GM12878 (cell line): ENCODE measurements around the gene ERVK3-1. TPM values are rescaled to one million over a fixed set of nuclear protein-coding genes. Genes with fewer than 3 reads are reported as not detected.

Experiments
- ATAC-seq: fragments of 200-7000 bp; cut with Tn5 transposase; 3 replicates; pipeline ENCODE4 v1.9.1; 2020; ENCODE audit warnings: mild to moderate bottlenecking, moderate library complexity
- BruUV-seq: library from RNA; stranded (reverse); fragments of 400-500 nt; replicated peaks from 2 replicates; lab custom pipeline; 2021; lab: Mats Ljungman, UMichigan
- CTCF ChIA-PET: fragments of 300-600 bp; sonication (Branson Sonifier 250); formaldehyde crosslinking; extraction: SDS; loops from one replicate; lab custom pipeline; 2021; ENCODE audit warnings: inconsistent platforms; lab: Yijun Ruan, JAX
- POLR2A ChIA-PET: fragments of 350-600 bp; formaldehyde crosslinking; extraction: SDS; loops from one replicate; lab custom pipeline; 2021; ENCODE audit warnings: inconsistent platforms; lab: Charles Lee
- RAD21 ChIA-PET: fragments of 300-600 bp; sonication (Branson Sonifier 250); formaldehyde crosslinking; loops from one replicate; lab custom pipeline; 2023; ENCODE audit warnings: antibody characterized with exemption; ENCODE audit not compliant: unreplicated experiment; lab: Charles Lee
- SMC1A ChIA-PET: fragments of 300-600 bp; sonication (Branson Sonifier 250); formaldehyde crosslinking; loops from one replicate; lab custom pipeline; 2023; ENCODE audit not compliant: unreplicated experiment, uncharacterized antibody; lab: Charles Lee
- DNase-seq: peaks from one replicate; pipeline ENCODE4 v3.0.0-alpha.2; 2011; ENCODE audit warnings: low read depth, low spot score
- FAIRE-seq: peaks from 3 replicates; lab custom pipeline; 2011; peaks lifted over from hg19 to GRCh38; lab: Jason Lieb, UNC
- H2AFZ ChIP-seq: 2 replicates; pipeline ENCODE4 v1.6.0; 2011; ENCODE audit warnings: low read depth, low read length, control low read depth; ENCODE audit not compliant: control insufficient read depth
- H3K27ac ChIP-seq: 2 replicates; pipeline ENCODE4 v1.5.1; 2011; ENCODE audit warnings: control low read depth; ENCODE audit not compliant: control insufficient read depth, insufficient read depth
- H3K27me3 ChIP-seq, 2 experiments: replicated peaks in 1 of 2; 2 replicates each; pipeline versions ENCODE4 v1.6.0 to v1.6.1; 2011; ENCODE audit warnings: low read length in 1 of 2; ENCODE audit not compliant: control insufficient read depth in 2 of 2, insufficient read depth in 2 of 2
- H3K36me3 ChIP-seq, 2 experiments: 2 replicates each; pipeline ENCODE4 v1.5.1; 2011; ENCODE audit warnings: low read length in 1 of 2; ENCODE audit not compliant: control insufficient read depth in 2 of 2, insufficient read depth in 2 of 2
- H3K4me1 ChIP-seq: 2 replicates; pipeline ENCODE4 v1.6.1; 2011; ENCODE audit warnings: mild to moderate bottlenecking, low read length, moderate library complexity, mixed read lengths; ENCODE audit not compliant: control insufficient read depth, insufficient read depth
- H3K4me2 ChIP-seq: 2 replicates; pipeline ENCODE4 v1.6.0; 2011; ENCODE audit warnings: control low read depth; ENCODE audit not compliant: control insufficient read depth, insufficient read depth
- H3K4me3 ChIP-seq: fragments of 200-600 bp; sonication (generic); 2 replicates; pipeline ENCODE4 v1.5.1; 2016
- H3K79me2 ChIP-seq: 2 replicates; pipeline ENCODE4 v1.6.0; 2011; ENCODE audit warnings: low read length; ENCODE audit not compliant: control insufficient read depth, insufficient read depth
- H3K9ac ChIP-seq: 2 replicates; pipeline ENCODE4 v1.8.0; 2011; ENCODE audit warnings: low read length, control low read depth, mixed read lengths; ENCODE audit not compliant: control insufficient read depth, insufficient read depth
- H3K9me3 ChIP-seq: replicated peaks from 3 replicates; pipeline ENCODE4 v1.5.1; 2011; ENCODE audit warnings: mild to moderate bottlenecking, low read length; ENCODE audit not compliant: control insufficient read depth, insufficient read depth
- H4K20me1 ChIP-seq: 2 replicates; pipeline ENCODE4 v1.6.0; 2011; ENCODE audit not compliant: control insufficient read depth, insufficient read depth
- BRCA1 ChIP-seq: IDR thresholded peaks from 2 replicates; pipeline ENCODE4 v1.6.1; 2011; ENCODE audit warnings: low read depth, low read length, improper control_type of control experiment
- CEBPB ChIP-seq, 2 experiments: fragments of 150-350 bp in 1 of 2; IDR thresholded peaks; 2 replicates each; pipeline ENCODE4 v1.6.1; 2012 to 2014; ENCODE audit warnings: low read depth in 2 of 2, low read length in 2 of 2, borderline replicate concordance in 1 of 2, inconsistent platforms in 1 of 2
- CHD2 ChIP-seq: IDR thresholded peaks from 2 replicates; pipeline ENCODE4 v1.6.1; 2011; ENCODE audit warnings: low read depth, low read length, improper control_type of control experiment, borderline replicate concordance
- CHD4 ChIP-seq: fragments of 200-600 bp; sonication (generic); IDR thresholded peaks from 2 replicates; pipeline ENCODE4 v1.6.1; 2016; ENCODE audit warnings: mild to moderate bottlenecking
- EP300 ChIP-seq, 2 experiments: fragments of 150-350 bp in 1 of 2; IDR thresholded peaks; 2 replicates each; pipeline ENCODE4 v1.6.1; 2011 to 2012; ENCODE audit warnings: low read depth in 2 of 2, low read length in 2 of 2, borderline replicate concordance in 1 of 2, improper control_type of control experiment in 1 of 2, inconsistent platforms in 1 of 2; ENCODE audit not compliant: control insufficient read depth in 1 of 2
- HDAC2 ChIP-seq: fragments of 200-600 bp; sonication (generic); IDR thresholded peaks from 2 replicates; pipeline ENCODE4 v1.6.1; 2017
- IRF4 ChIP-seq: IDR thresholded peaks from 2 replicates; pipeline ENCODE4 v1.6.1; 2011; ENCODE audit warnings: low read depth, low read length
- LARP7 ChIP-seq: fragments of 450-650 bp; IDR thresholded peaks from 2 replicates; pipeline ENCODE4 v1.6.1; 2017; ENCODE audit warnings: mild to moderate bottlenecking
- MTA3 ChIP-seq: IDR thresholded peaks from 2 replicates; pipeline ENCODE4 v1.6.1; 2012; ENCODE audit warnings: low read length, inconsistent platforms, borderline replicate concordance
- NRF1 ChIP-seq: conservative IDR thresholded peaks from 2 replicates; pipeline ENCODE4 v1.6.1; 2011; ENCODE audit warnings: mild to moderate bottlenecking, low read depth, low read length, improper control_type of control experiment
- RFX5 ChIP-seq: IDR thresholded peaks from 2 replicates; pipeline ENCODE4 v1.6.1; 2011; ENCODE audit warnings: low read depth, low read length, improper control_type of control experiment
- YY1 ChIP-seq: IDR thresholded peaks from 2 replicates; pipeline ENCODE4 v1.6.1; 2011; ENCODE audit warnings: low read depth, mild to moderate bottlenecking, low read length
- ZBTB33 ChIP-seq: fragments of 450-650 bp; IDR thresholded peaks from 2 replicates; pipeline ENCODE4 v1.6.1; 2017; ENCODE audit warnings: mild to moderate bottlenecking
- WGBS: methylation state at CpG from one replicate; pipeline ENCODE4 v1.1.6; 2016; ENCODE audit warnings: low lambda C conversion rate; ENCODE audit not compliant: insufficient replicate concordance, insufficient coverage; ENCODE audit errors: missing lambda C conversion rate; 5-methylcytosine and 5-hydroxymethylcytosine counted together
- in situ Hi-C: fragments of 300-500 bp; cut with MboI; formaldehyde crosslinking; loops from 9 replicates; pipeline ENCODE4 v1.14.3; 2018; ENCODE audit warnings: mixed read lengths
- intact Hi-C: fragments of 100-400 bp; cut with micrococcal nuclease; formaldehyde crosslinking; loops from one replicate; pipeline ENCODE4 v1.14.2; 2022; ENCODE audit not compliant: unreplicated experiment
- polyA plus RNA-seq, 11 experiments: library from polyadenylated mRNA; depleted of rRNA in 4 of 11; unstranded in 6 of 11; stranded (reverse) in 5 of 11; fragments of >200 nt; fragmentation: Nextera tagmentation in 4 of 11; fragmentation: Illumina TruSeq in 1 of 11; extraction: Ambion mirVana in 4 of 11; extraction: Trizol in 1 of 11; gene quantifications; 1 replicate in 1 of 11; 2 replicates in 10 of 11; pipeline versions ENCODE4 v1.2.1 to v1.2.3, GENCODE V29; 2011 to 2016; ENCODE audit warnings: inconsistent platforms in 2 of 11, missing spikeins in 2 of 11, low read depth in 1 of 11
- total RNA-seq, 4 experiments: library from RNA; depleted of rRNA in 3 of 4; stranded (reverse); fragments of >200 nt in 3 of 4; fragmentation: Illumina TruSeq in 1 of 4; extraction: Trizol in 1 of 4; gene quantifications; 2 replicates each; pipeline versions ENCODE4 v1.2.1 to v1.2.3, GENCODE V29; 2013 to 2021
- TF ChIP-seq, protein P1 (sequence below): IDR thresholded peaks from 2 replicates; pipeline ENCODE4 v1.6.1; 2011; ENCODE audit warnings: borderline replicate concordance, low read depth, mild to moderate bottlenecking, moderate library complexity, low read length; ENCODE audit not compliant: insufficient read depth, poor library complexity, severe bottlenecking
- TF ChIP-seq, protein P2 (sequence below): IDR thresholded peaks from 2 replicates; pipeline ENCODE4 v1.6.1; 2011; ENCODE audit warnings: mild to moderate bottlenecking, low read depth, low read length, moderate library complexity; ENCODE audit not compliant: insufficient replicate concordance
- TF ChIP-seq, protein P3 (sequence below): fragments of 450-650 bp; IDR thresholded peaks from 2 replicates; pipeline ENCODE4 v1.6.1; 2014; ENCODE audit warnings: mild to moderate bottlenecking
- TF ChIP-seq, protein P4 (sequence below): fragments of 150-350 bp; IDR thresholded peaks from 2 replicates; pipeline ENCODE4 v1.6.1; 2014; ENCODE audit warnings: mild to moderate bottlenecking, low read depth, low read length

ERVK3-1 gene
- total and polyA plus RNA-seq, 10 of the 15 experiments (the other 5 are each of a cell fraction or from before 2014, with no cell fraction given) = 59.3 to 172 (median 95.8) TPM

- no peaks in the 10 kb centered on the region; the same call in 1 of the 2 replicates for H3K79me2 ChIP-seq
- H3K9me3 ChIP-seq = peaks cover 2% of the 10 kb centered on the region; the same call in 1 of the 3 replicates
- RAD21 ChIA-PET = no interaction called here
- H4K20me1 ChIP-seq = no peaks in the 10 kb centered on the region
- in situ Hi-C loops = no loop called here
- H2AFZ ChIP-seq = no peak overlapping the region
- FAIRE-seq = no peak
- WGBS = 73% methylated on average over 23 of the region's 23 CpGs
- CTCF ChIA-PET = no interaction called here
- H3K9ac ChIP-seq = no peak overlapping the region
- SMC1A ChIA-PET = interaction anchor here (0.5 kb wide), 1 partner anchor 70 kb away, joined by 3 read pairs; no protein-coding TSS in a partner anchor
- H3K27ac ChIP-seq = no peak overlapping the region
- H3K36me3 ChIP-seq = no peaks in the 10 kb centered on the region
- DNase-seq = no peak
- no peak overlapping the region for H3K4me2 ChIP-seq
- intact Hi-C loops = no loop called here
- POLR2A ChIA-PET = no interaction called here
- no peak overlapping the region for H3K4me3 ChIP-seq
- H3K4me1 ChIP-seq = peaks cover 3% of the 10 kb centered on the region
- no TSS peak for BruUV-seq
- no peaks in the 10 kb centered on the region for H3K27me3 ChIP-seq
- ATAC-seq = no peak
- TF ChIP-seq HDAC2 (no peak), MTA3 (no peak), EP300 (IDR thresholded peaks at IDR 0.05; ENCODE audit: borderline replicate concordance in 1 of 2, control insufficient read depth in 1 of 2, low read depth in 2 of 2, low read length in 2 of 2) (no peak), RFX5 (no peak), BRCA1 (no peak), CHD4 (no peak), YY1 (no peak), CEBPB (IDR thresholded peaks at IDR 0.05; ENCODE audit: borderline replicate concordance in 1 of 2, low read depth in 2 of 2, low read length in 2 of 2) (no peak), LARP7 (no peak), ZBTB33 (no peak), NRF1 (no peak), CHD2 (no peak), IRF4 (no peak)
- TF ChIP-seq, protein P1, sequence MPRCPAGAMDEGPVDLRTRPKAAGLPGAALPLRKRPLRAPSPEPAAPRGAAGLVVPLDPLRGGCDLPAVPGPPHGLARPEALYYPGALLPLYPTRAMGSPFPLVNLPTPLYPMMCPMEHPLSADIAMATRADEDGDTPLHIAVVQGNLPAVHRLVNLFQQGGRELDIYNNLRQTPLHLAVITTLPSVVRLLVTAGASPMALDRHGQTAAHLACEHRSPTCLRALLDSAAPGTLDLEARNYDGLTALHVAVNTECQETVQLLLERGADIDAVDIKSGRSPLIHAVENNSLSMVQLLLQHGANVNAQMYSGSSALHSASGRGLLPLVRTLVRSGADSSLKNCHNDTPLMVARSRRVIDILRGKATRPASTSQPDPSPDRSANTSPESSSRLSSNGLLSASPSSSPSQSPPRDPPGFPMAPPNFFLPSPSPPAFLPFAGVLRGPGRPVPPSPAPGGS = no peak
- TF ChIP-seq, protein P2, sequence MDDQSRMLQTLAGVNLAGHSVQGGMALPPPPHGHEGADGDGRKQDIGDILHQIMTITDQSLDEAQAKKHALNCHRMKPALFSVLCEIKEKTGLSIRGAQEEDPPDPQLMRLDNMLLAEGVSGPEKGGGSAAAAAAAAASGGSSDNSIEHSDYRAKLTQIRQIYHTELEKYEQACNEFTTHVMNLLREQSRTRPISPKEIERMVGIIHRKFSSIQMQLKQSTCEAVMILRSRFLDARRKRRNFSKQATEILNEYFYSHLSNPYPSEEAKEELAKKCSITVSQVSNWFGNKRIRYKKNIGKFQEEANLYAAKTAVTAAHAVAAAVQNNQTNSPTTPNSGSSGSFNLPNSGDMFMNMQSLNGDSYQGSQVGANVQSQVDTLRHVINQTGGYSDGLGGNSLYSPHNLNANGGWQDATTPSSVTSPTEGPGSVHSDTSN = no peak
- TF ChIP-seq, protein P3, sequence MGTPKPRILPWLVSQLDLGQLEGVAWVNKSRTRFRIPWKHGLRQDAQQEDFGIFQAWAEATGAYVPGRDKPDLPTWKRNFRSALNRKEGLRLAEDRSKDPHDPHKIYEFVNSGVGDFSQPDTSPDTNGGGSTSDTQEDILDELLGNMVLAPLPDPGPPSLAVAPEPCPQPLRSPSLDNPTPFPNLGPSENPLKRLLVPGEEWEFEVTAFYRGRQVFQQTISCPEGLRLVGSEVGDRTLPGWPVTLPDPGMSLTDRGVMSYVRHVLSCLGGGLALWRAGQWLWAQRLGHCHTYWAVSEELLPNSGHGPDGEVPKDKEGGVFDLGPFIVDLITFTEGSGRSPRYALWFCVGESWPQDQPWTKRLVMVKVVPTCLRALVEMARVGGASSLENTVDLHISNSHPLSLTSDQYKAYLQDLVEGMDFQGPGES = no peak
- TF ChIP-seq, protein P4, sequence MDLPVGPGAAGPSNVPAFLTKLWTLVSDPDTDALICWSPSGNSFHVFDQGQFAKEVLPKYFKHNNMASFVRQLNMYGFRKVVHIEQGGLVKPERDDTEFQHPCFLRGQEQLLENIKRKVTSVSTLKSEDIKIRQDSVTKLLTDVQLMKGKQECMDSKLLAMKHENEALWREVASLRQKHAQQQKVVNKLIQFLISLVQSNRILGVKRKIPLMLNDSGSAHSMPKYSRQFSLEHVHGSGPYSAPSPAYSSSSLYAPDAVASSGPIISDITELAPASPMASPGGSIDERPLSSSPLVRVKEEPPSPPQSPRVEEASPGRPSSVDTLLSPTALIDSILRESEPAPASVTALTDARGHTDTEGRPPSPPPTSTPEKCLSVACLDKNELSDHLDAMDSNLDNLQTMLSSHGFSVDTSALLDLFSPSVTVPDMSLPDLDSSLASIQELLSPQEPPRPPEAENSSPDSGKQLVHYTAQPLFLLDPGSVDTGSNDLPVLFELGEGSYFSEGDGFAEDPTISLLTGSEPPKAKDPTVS = no peak
These were observed 47.0 kb downstream of the ERVK3-1 start for GRCh38 chr19:58351990-58352755.
